Cerebellar nuclear complex (tissue), 1 donor: ENCODE data around the gene IGFBP5.

Experiments used
- DNase-seq, 2 experiments: peaks; one replicate each; lab custom pipeline; 2025; lab: John Stamatoyannopoulos, UW

IGFBP5 gene

GRCh38 chr2:216695401-216695821 lies at the start of gene IGFBP5:
Gene IGFBP5 (minus strand): TSS chr2:216695549. CDS start chr2:216694775, 774 bp downstream.
- DNase-seq: peak in 1 of 2 experiments; percentile 12

- DNase-seq: no peak
Measured at GRCh38 chr2:216743781-216744180, 48.4 kb upstream of the IGFBP5 start.

- DNase-seq: no peak
Measured at GRCh38 chr2:216742411-216742810, 47.1 kb upstream of the IGFBP5 start.

- no peak for DNase-seq
Measured at GRCh38 chr2:216741223-216741593, 45.9 kb upstream of the IGFBP5 start.

- no peak for DNase-seq
Measured at GRCh38 chr2:216740557-216741222, 45.3 kb upstream of the IGFBP5 start.

- DNase-seq: no peak
Measured at GRCh38 chr2:216739035-216739434, 43.7 kb upstream of the IGFBP5 start.

- DNase-seq: no peak
Measured at GRCh38 chr2:216737676-216738075, 42.3 kb upstream of the IGFBP5 start.

GRCh38 chr2:216736326-216736725 lies 41.0 kb upstream of the IGFBP5 start:
- no peak for DNase-seq

GRCh38 chr2:216735668-216736067 lies 40.3 kb upstream of the IGFBP5 start:
- DNase-seq: no peak

GRCh38 chr2:216735086-216735485 lies 39.7 kb upstream of the IGFBP5 start:
- no peak for DNase-seq

- DNase-seq: no peak
Measured at GRCh38 chr2:216733046-216733445, 37.7 kb upstream of the IGFBP5 start.

GRCh38 chr2:216732334-216732733 lies 37.0 kb upstream of the IGFBP5 start:
- no peak for DNase-seq

- no peak for DNase-seq
Measured at GRCh38 chr2:216731465-216731864, 36.1 kb upstream of the IGFBP5 start.

GRCh38 chr2:216730871-216731270 lies 35.5 kb upstream of the IGFBP5 start:
- DNase-seq: no peak

- DNase-seq: no peak
Measured at GRCh38 chr2:216727346-216728122, 32.2 kb upstream of the IGFBP5 start.

GRCh38 chr2:216724190-216724589 lies 28.8 kb upstream of the IGFBP5 start:
- no peak for DNase-seq

GRCh38 chr2:216721141-216721540 lies 25.8 kb upstream of the IGFBP5 start:
- DNase-seq: no peak

- no peak for DNase-seq
Measured at GRCh38 chr2:216720722-216721121, 25.4 kb upstream of the IGFBP5 start.

- DNase-seq: no peak
Measured at GRCh38 chr2:216717907-216718615, 22.7 kb upstream of the IGFBP5 start.

GRCh38 chr2:216717491-216717901 lies 22.1 kb upstream of the IGFBP5 start:
- DNase-seq: no peak

GRCh38 chr2:216716109-216716508 lies 20.8 kb upstream of the IGFBP5 start:
- DNase-seq: no peak

- DNase-seq: no peak
Measured at GRCh38 chr2:216715402-216715974, 20.1 kb upstream of the IGFBP5 start.
